GM21390 (cell line): ENCODE data around the gene KCTD2.

Source experiments
- ATAC-seq: cut with Tn5 transposase; IDR thresholded peaks from one replicate; pipeline ENCODE4 v1.9.1; 2021; ENCODE audit not compliant: unreplicated experiment

The KCTD2 gene

DNA sequence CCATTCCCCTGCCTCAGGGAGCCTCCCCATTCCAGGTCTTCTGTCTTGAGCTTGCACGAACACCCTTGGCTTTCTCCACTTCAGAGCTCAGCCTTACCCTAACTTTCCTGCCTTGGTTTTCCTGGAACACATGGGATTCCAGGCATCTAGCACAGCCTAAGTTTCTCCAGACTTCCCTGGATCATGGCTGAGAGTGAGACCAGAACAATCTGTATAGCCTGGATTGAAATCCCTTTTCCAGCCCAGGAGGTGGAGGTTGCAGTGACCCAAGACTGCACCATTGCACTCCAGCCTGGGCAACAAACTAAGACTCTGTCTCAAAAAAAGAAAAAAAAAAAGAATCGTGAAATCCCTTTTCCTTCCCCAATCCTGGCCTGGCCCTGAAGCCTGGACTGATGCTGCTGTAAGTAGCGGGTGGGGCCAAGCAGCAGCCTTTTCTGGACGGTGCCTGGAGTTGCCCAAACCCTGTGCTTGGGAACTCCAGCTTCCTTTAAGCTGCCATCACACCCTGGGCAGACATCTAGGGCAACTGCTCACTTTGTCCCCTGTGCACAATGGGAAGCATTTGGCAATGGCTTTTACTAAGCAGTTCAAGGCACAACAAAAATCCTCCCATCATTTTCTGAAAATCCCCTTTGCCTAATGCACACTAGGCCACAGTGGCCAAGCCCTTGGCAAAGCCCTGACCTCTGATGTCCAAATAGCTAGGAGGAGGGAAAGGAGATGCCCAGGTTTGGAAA lies 28.7 kb downstream of the KCTD2 start:
- ATAC-seq: no peak

DNA sequence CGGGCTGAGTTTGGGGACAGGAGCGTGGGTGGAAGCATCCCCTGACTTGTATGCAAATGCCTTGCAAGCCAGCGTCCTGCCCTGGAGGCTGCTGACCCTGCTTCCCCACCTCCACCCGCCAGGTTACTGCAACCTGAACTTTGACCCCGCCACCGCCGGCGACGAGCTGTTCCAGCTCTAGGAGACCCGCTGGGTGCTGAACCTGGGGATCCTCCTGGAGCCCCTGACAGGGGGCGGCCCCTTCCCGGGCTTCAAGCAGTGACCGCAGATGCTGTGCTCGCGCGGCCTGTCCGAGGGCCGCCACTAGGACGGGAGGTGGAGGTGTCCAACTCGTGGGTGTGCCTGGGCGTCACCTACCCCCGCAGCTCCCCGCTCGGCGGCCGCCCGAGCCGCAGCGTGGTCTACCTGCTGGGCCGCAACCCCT lies 30.1 kb downstream of the KCTD2 start:
- no peak for ATAC-seq

DNA sequence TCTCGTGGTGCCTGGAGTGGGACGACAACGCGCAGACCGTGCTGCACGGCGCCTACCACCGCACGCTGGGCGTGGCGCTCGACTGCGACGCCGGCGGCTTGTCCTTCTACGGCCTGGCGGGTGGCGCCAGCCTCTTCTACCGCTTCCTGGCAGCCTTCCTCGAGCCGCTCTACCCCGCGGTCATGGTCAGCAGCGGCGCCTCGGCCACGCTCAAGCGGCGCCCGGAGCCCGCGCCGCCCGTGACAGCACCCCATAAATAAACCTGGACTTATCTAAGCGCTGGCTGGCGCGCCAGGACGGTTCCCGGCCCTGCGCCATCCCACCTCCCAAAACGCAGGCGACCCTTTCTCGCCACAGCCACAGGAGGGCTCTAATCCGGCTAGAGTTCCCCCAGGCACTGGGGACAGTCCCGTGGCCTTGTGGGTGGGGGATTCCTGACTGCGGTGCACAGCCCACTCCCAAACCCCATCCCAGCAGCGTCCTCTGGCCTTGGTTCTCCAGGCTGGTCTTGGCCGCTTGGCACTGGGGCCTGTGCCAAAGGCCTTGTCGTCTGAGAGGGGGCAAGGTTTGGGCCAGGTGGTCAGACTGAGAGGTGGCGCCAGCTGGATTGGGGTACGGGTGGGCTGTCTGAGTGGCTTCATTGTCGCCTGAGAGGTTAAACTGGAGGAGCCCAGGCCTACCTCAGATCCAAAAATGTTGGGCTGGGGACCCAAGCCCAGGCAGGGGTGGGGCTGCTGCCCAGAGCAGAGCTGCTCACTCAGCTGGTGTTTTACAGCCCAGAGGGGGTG lies 30.7 kb downstream of the KCTD2 start:
- ATAC-seq: no peak

DNA sequence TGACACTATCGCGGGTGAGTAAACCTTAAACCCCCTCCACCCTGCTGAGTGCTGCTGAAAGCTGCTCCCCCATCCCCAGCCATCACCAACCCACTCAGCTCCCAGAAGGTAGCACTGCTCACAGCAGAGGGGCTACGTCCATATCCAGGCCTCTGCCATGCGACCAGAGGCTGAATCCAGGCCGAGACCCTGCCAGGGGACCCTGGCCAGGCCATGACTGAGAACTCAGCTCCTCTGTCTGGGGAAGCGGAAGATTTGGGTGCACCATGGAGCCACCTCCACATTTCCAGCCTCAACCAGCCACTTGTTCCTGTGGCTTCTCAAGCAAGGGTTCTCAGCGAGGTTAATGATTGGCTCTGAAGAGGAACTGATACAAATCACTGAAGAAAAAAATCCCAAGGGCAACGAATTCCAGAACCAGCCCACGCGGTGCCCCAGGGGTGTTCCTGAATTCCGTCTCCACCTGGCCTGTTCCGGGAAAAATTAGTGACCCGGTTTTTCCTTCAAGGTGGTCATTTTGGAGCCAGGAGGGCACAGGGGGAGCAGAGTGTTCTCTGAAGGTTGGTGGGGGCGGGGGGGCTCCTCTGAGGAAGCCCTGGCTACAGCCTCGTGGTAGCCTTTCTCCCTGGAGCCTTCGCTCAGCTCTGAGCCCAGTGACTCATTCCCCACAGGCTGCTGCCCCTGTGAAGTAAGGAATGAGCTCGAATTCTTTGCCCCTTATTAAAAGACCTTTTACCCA lies 31.4 kb downstream of the KCTD2 start:
- ATAC-seq: no peak

DNA sequence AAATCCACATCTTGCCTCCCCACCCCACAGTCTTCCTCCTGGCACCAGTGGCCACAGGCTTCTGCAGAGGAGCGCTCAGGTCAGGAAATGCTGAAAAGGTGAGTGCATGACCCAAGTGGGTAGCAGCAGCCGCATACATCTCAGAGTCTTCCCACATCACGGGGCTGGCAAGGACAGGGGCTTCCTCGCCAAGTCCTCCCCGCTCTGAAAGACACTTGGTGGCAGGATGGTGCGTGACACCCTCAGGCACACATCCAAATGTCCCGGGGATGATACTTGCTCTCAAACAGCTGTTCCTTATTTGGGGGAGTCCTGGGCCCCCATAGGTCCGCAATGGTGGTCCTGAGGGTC lies 32.0 kb downstream of the KCTD2 start:
- no peak for ATAC-seq

DNA sequence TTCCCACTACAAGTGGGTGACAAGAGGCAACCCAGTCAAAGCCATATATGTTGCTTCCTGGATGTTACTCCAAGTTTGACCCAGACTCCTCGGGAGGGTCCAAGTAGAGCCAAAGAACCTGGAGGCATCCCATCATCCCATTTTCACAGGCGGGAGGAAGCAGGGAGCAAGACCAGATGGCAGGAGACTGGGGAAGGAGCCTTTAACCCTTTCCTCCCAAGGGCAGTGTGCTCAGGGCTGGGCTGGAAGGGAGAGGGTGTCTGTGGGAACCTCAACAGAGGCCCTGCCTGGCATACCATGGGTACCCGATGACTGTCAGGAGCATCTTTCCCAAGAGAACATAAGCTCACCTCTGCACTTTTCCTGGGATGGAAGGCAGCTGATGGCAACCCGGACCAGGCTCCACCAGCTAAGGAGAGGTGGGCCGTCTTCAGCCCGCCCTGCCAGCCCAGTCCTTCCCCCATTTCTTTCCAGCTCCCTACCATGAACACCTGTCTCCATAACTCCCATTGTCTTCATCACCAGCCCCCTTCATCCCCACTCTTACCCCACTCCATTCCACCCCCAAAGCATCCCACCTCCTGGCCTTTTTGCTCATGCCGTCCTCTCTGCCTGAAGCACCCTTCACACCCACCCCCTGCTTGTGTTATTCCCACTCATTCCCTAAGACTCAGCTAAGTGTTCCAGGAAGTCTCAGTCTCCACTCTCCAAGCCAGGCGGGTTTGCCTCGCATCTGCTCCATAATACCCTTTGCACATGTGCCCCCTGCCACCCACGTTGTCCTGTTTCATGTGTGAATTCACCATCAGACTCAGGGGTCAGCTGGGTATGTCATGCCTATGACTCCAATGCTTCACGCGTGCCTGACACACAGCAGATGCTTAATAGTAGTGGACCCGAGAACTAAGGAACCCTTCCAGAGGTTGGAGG lies 34.9 kb downstream of the KCTD2 start:
- ATAC-seq: no peak

DNA sequence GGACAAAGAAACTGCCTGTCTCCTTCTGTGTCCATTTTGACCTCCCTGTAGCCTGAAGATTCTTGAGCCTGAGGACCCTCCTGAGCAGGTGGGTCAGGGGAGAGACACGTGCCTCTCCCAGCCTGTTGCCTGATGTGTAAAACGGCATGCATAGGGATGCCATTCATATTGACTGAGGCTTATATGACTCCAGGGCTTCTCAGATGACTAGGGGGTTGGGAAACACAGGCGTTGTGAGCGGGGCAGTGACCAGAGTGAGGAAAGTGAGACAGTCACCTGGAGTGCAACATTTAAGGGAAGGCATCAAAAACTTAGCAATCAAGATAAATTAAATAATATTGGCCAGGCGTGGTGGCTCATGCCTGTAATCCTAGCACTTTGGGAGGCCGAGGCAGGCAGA lies 35.7 kb downstream of the KCTD2 start:
- ATAC-seq: no peak

DNA sequence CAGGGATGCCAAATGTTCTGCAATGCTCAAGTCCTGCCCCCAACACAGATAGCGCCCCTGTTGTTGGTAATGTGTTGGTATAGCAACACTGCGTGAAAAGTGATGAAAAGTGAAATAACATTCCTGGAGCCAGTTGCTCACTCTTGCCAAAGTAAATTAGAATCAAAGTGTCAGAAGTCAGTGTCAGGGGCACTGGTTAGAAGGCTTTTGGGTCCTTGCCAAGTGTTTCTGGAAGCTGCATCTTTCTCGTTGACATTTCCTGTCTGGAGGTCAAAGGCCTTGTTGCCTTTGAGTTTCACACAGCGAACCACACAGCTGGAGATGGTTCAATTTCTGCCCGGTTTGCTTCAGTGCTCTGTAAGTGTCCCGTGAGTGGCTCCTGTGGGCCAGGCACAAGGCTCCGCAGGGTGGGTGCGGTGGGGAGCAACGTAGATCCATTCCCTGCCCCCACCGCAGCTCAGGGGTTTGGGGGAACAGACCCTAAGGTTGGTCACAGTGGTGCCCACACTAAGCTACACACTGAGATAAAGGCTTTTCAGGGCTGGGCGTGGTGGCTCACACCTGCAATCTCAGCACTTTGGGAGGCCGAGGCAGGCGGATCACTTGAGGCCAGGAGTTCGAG lies 37.1 kb downstream of the KCTD2 start:
- no peak for ATAC-seq

DNA sequence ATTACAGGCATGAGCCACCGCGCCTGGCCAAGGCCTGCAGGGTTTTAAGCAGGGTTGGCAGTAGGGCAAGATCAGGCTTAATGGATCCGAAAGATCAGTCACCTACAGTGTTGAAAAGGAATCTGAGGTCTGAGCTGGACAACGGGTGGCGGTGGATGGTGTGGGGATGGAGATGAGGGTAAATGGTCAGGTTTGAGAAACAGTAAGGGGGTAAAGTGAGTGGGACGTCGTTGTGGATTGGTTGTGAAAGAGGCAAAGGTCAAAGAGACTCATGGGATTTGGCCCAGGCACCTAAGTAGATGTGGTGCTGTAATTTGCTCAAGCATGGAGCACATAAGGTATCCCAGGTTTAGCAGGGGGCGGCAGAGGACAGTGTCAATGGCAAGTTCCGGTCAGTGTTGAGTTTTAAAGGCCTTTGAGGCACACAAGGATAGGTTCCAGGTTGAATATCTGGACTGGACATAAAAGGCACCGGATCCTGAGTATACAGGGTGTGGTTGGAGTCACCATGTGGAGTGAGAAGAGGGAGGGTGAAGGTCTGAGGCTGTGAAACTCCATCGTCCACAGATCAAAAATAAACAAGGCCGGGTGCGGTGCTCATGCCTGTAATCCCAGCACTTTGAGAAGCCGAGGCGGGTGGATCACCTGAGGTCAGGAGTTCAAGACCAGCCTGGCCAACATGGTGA lies 39.6 kb downstream of the KCTD2 start:
- no peak for ATAC-seq

DNA sequence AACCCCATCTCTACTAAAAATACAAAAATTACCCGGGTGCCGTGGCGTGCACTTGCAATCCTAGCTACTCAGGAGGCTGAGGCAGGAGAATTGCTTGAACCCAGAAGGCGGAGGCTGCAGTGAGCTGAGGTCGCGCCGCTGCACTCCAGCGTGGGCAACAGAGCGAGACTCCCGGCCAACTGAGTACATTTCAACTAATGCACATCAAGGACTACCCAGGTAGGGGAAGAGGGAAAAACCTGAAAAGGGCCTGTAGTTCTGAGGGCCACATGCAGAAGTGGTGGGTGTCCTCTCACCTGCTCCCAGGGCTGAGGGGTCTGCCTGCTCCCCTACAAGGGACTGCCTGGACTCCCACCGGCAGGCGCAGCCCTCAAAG lies 40.1 kb downstream of the KCTD2 start:
- no peak for ATAC-seq

DNA sequence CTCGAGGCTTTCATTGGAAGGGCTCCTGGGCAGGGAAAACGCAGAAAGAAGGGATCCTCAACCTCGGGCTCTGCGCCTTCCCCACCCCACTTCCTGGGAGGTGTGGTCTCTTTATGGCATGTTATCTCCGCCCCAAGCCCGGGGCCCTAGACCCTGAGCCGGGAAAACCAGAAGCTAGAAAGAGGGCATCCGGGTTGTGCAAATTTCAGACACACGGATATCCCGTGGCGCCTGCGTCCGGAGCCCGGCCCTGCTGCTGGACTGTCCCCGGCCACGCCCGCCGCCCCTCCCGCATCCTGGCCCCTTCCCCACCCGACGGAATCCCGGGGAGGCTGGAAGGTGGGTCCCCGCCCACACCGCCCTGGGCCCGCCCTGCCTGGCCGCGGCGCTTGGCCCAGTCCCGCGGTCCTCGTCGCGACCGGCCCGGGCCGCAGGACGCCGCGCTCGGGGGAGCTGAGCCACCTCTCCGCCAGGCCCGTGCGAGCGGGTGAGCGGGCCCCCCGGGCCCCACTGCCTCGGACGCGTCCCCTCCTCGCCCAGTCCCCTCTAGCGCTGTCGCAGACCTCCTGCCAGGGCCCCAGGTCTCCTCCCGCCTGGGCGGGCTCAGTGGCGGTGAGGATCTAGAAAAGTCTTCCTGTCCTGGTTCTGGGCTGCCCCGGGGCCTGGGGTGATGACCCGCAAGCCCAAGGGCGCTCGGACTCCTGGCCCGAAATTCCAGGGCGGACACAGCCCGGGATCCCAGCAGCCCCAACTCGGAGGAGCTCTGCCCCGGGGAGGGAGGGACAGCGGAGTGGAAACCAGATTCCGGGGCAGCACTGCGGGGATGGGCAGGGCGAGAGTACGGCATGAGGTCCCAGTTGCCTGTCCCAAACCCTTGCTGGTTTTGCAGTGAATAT lies 40.8 kb downstream of the KCTD2 start, which contains the start of gene SLC16A5:
Gene SLC16A5, plus strand, starts transcription at position 397 of the 896 bp plus-strand sequence. CDS start 5,683 bp downstream, outside the sequence.
- no peak for ATAC-seq

DNA sequence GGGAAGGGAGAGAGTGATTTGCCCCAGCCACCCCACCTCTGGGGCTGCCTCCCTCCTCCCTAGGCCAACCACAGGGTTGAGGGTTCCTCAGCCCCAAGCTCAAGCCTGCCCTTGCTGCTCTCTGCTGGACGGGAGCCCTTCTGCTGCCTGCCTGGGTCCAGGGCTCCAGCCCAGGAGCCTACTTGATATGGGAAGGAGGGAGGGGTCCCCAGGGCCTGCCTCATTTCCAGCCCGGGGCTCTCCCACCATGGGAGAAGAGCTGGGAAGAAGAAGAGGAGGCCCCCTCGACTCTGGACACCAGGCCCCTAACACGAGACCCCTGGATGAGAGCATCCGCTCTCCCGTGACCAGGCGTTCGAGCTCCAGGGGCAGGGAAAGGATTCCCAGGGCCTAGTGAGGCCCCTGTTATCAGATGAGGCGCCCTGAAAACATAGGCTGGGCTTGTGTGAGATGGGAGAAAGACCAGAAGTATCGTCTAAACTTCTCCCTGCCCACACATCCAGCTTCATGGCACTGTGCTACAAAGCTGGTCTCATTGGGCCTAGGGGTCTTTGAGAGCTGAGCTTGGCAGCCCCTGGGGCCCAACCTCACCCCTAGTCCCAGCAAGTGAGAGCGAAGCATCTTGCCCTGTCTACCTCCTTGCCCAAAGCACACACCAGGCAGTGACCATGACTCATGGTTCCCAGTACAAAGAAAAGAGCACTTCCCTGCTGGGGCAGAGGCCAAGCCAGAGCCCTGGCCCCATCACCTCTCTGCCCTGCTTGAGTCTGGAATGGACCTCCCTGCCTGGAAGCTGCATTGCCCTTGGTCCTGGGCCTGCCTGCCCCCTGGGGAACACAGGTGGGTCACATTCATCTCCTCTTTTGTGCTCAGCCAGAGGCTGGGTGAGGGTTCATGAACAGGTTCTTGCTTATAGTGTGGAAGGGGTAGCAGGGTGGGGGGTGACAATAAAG lies 41.7 kb downstream of the KCTD2 start:
- ATAC-seq: no peak

DNA sequence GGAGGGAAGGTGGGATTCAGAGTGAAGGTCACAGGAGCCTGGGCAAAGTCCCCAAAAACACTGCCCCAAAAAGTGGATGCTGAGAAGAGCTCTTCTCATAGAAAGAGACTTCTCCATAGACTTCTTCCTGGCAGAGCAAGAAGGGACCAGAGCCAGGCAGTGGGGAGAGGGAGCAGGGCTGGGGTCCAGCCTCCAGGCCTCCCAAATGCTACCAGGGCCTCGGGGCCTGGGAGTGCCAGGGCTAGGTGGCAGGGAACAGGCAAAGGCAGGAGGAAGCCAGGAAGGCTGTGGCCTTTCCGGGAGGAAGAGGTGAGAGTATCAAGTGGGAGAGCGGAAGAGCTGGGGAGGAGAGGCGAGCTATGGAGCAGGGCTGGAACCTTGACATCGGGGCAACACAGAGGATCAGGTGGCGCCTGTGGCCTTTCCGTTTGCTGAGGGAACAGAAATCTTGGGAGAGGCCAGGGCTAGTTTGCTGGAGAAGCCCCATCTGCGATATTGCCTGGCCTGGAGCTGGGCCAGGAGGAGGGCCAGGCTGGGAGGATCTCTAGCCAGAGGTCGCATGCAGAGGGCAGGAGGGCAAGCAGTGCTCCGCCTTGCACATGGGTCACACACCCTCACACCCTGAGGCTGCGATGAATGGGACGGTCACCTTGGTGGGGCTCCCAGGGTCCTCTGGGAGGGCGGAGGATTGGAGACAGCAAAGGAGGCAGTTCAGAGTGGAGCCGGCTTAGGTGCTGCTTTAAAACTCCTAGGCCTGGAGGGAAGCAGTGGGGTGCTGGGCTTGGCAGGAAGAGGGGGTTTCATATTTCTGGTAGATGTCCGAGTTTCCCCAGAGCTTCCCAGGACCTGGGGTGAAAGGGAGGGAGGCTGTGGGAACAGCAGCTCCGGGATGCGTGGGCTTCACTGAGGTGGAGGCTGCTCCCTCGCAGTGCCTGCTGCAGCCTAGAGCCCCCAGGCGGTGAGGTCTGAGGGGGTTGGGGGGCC lies 44.1 kb downstream of the KCTD2 start:
- no peak for ATAC-seq

DNA sequence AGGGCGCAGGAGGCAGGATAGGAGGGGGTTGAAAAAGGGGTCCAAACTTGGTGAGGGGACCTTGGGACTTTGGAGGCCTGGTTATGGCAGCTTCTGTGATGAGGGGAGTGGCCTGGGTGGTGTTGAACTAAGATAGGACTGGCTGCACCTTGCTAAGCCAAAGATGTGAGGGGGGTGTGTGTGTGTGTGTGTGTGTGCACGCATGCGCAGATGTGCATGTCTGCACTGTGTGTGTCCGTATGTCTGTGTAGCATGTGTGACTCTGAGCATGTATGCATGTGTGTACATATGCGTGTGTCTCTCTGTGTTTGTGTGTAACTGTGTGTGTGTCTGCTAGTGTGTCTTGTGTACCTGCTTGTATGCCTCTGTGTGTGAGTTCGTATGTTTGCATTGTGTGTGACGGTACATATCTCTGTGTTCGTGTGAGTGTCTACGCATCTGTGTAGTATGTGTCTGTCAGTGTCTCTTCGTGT lies 44.9 kb downstream of the KCTD2 start:
- no peak for ATAC-seq

DNA sequence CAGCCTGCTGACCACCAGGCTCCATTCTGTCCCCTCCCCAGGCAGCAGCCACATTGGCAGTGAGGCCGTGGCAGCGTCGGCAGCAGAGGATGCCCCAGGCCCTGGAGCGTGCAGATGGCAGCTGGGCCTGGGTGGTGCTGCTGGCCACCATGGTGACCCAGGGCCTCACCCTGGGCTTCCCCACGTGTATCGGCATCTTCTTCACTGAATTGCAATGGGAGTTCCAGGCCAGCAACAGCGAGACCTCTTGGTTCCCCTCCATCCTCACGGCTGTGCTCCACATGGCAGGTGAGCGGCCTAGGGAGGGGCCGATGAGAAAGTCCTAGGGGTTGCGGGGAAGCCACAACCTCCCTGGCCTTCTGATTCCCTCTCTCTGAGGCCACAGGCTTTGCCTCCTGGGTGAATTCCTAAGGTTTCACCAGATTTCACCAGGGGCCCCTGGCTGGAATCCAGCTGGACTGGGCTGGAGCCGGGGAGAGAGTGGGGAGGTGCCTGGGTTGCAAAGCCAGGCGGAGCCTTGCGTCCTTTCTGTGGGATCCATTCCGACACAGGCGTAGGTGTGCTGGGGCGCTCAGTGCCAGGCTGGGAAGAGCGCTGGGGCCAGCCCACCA lies 46.6 kb downstream of the KCTD2 start:
- ATAC-seq: no peak

DNA sequence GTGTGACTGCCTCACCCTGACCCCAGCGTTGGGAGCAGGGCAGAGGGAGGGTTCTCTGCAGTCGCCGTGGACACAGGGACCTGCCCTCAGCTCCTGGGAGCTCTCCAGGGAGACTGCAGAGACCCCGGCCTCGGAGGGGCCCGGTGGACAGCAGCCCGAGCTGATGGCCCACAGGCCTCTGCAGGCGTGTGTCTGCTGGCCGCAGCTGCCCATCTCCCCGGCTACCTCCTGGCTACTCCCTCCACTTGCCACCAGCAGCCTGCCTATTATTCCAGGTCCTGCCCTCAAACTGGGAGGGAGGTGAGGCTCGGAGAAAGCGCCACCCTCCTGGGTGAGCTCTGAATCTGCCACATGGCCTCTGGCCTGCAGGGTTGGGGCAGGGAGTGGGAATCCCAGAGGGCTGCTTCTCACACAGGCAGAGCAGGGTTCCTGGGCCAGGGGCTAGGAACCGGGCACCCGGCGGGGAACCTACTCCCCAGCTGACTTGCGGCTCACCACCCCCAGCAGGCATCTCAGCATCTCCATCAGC lies 47.9 kb downstream of the KCTD2 start:
- ATAC-seq: no peak
